CD1c-positive myeloid dendritic cell (primary cell): ENCODE measurements around the gene TNFSF8.

Experiments used
- DNase-seq: peaks from one replicate; pipeline ENCODE4 v3.0.0-alpha.2; 2016; ENCODE audit errors: extremely low spot score

Gene TNFSF8

DNA sequence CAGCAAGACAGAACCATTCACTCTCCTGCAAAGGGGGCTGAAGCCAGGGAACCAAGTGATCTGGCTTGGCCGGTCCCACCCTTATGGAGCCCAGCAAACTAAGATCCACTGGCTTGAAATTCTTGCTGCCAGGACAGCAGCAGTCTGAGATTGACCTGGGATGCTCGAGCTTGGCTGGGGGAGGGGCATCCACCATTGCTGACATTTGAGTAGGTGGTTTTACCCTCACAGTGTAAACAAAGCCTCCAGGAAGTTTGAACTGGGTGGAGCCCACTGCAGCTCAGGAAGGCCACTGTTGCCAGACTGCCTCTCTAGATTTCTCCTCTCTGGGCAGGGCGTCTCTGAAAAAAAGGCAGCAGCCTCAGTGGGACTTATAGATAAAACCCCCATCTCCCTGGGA lies 60.5 kb downstream of the TNFSF8 start:
- DNase-seq: no peak

DNA sequence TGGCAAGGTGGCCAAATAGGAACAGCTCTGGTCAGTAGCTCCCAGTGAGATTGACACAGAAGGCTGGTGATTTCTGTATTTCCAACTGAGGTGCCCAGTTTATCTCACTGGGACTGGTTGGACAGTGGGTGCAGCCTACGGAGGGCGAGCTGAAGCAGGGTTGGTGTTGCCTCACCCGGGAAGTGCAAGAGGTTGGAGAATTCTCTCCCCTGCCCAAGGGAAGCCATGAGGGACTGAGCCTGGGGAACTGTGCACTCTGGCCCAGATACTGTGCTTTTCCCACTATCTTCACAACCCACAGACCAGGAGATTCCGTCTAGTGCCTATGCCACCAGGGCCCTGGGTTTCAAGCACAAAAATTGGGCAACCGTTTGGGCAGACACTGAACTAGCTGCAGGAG lies 61.0 kb downstream of the TNFSF8 start:
- no peak for DNase-seq

DNA sequence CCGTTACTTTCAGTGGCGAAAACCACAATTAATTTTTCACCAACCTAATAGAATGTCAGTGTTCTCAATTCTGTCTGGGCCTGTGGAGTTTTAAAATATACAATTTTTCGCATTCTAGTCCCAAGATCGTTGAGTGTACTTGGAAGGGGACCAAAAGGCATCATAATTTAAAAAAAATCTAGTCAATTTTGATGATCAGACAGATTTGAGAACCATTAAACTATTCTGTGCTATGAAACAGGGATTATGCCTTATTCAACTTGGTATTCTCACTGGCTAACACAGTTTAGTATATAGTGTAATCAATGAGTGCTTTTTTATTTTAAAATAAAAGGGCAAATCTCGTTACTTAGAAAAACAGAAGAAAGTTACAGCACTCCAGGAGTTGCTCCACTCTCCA lies 63.1 kb downstream of the TNFSF8 start:
- DNase-seq: no peak

DNA sequence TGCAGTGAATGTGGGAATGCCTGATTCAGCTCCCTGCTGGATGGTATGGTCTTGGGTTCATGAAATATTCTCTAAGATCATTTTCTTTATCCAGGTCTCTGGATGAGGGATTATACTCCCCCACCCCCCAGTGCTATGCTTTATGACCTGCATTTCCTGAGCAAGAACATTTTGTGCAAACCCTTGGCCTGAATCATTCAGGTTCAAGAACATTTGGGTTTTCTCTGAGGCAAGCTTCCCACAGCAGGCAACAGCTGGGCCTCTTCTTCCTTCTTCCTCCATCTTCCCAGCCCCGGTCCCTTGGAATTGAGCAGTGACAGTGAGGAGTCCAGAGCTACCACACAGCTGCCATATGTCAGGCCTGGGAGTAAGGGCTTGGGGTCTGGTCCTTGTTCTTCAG lies 65.9 kb downstream of the TNFSF8 start:
- DNase-seq: no peak

DNA sequence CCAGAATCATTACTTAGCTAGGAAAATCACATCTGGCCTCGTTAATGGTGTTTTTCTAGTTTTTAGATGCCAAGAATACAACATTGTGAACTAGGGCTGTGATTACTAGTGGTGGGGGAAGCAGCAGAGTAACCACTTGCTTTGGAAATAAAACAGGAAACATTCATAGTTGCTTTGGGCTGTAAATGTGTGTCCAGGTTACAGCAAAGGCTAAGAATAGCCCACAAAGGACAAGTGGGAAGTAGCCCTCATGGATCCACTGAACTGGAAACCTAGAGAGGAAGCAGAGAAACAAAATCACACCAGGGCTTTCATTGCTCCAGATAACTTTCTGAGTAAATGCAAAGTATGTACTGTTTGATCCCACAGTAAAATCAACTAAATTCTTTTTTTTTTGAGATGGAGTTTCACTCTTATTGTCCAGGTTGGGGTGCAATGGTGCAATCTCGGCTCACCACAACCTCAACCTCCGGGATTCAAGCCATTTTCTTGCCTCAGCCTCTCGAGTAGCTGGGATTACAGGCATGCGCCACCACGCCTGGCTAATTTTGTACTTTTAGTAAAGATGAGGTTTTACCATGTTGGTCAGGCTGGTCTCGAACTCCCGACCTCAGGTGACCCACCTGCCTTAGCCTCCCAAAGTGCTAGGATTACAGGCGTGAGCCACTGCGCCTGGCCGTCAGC lies 68.3 kb downstream of the TNFSF8 start:
- DNase-seq: peak; percentile 45

GRCh38 chr9:114861273-114861672 lies 69.1 kb downstream of the TNFSF8 start:
- no peak for DNase-seq

DNA sequence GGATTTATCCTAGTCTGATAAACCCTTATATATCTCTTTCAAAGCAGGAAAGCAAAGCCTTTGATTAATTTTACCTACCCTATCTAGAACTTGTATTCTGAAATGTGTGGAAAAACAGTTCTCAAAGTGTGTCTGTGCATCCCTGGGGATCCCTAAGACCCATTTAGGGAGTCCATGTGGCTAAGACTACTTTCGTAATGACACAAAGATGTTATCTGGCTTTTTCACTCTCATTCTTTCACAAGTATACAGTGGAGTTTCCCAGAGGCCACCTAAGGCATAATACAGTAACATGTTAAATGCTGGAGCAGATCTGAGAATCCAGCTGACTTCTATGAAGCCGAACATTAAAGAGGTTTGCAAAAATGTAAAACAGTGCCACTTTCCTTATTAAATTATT lies 70.2 kb downstream of the TNFSF8 start:
- no peak for DNase-seq

DNA sequence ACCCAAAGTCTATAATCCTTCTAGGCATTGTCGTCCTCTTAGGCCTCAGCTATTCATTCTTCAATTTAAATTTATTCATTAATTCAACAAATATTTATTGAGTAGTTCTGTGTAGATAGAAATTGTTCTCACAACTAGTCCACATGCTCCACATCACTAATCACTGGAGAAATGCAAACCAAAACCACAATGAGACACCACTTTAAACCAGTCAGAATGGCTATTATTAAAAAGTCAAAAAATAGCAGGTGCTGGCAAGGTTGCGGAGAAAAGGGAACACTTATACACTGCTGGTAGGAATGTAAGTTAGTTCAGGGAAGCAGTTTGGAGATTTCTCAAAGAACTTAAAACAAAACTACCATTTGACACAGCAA lies 73.5 kb downstream of the TNFSF8 start:
- no peak for DNase-seq

DNA sequence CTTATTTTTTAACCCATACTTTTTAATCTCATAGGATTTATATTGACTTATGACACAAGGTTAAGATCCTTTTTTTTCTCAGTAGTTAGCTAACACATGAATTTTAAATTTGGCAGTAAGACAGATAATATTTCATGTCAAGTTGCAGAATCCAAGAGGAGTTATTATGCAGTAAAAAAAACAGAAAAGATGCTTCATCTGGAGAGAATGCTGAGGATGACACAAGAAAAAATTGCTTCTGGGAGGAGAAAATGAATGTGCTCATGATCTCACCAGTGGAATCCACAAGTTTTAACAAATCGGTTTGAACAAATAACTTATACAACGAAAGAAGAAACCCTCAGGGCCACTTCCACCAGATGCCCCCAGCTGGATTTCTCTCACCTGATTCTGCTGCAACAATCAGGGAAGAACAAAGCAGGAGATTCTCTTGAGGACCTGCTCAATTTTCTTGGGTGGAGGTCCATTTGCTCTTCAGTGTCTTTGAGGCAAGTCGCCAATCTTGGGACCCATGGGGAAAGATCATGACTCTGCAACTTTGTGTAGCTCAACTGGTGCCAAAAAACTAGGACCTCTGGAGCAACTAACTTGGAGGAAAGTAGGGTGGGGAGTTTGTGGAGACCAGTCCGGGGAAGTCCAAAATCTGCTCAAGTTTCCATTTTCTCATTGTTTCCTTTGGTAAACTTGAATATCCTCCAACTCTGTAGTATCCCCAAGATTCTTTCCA lies 74.0 kb downstream of the TNFSF8 start:
- no peak for DNase-seq

DNA sequence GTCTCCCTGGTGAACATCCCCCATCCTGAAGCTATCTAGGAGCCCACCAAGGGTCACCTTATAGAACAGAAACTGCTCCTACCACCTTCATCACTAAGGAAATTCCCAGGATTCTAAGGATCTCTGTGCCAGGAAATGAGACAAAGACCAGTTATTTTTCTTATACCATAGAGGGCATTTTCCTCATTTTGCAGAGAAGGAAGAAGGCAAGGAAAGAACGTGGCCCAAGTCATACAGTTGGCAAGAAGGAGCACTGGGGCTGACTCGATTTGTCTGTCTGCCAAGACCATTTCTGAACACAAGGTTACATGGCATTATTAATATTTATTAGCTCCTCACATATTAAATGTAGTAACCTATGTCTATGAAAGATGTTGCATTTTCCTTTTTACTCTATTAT lies 74.9 kb downstream of the TNFSF8 start:
- no peak for DNase-seq

DNA sequence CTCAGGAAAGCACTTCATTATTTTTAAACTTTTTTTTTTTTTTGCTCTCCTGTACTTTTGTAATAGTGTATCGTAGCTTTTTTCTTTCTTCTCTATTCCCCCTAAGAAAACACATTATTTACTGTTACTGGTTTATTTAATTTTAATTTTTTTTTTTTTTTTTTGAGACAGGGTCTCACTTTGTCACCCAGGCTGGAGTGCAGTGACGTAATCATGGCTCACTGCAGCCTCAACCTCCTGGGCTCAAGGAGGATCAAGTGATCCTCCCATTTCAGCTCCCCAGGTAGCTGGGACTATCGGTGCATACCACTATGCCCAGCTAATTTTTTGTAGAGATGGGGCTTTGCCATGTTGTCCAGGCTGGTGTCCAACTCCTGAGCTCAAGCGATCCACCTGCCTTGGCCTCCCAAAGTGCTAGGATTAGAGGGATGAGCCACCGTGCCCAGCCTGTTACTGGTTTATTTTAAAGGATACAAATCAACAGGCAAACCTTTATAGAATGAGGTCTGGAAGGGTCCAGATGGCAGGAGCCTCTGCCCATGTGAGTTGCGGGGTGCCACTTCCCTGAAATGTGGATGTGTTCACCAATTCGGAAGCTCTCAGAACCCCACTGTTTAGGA lies 75.5 kb downstream of the TNFSF8 start:
- DNase-seq: no peak

GRCh38 chr9:114853071-114853855 lies 77.1 kb downstream of the TNFSF8 start:
- peak; percentile 5 for DNase-seq

GRCh38 chr9:114852050-114852594 lies 78.3 kb downstream of the TNFSF8 start:
- DNase-seq: peak; percentile 26

GRCh38 chr9:114851306-114851705 lies 79.1 kb downstream of the TNFSF8 start:
- DNase-seq: peak; percentile 6
